Testis (tissue), 2 donors: ENCODE results near the gene TM9SF2.

Source experiments
- POLR2A ChIP-seq: fragments of 450-650 bp; IDR thresholded peaks from one replicate; pipeline ENCODE4 v1.6.1; 2017; ENCODE audit warnings: antibody characterized with exemption, mild to moderate bottlenecking, moderate library complexity
- TF ChIP-seq, protein P1 (sequence below), 3 experiments: fragments of 450-650 bp in 2 of 3; fragments of 200-600 bp in 1 of 3; sonication (generic) in 1 of 3; IDR thresholded peaks; one replicate each; pipeline ENCODE4 v1.5.1; 2016 to 2019; ENCODE audit warnings: antibody characterized with exemption in 3 of 3, mild to moderate bottlenecking in 2 of 3, moderate library complexity in 1 of 3

DNA sequence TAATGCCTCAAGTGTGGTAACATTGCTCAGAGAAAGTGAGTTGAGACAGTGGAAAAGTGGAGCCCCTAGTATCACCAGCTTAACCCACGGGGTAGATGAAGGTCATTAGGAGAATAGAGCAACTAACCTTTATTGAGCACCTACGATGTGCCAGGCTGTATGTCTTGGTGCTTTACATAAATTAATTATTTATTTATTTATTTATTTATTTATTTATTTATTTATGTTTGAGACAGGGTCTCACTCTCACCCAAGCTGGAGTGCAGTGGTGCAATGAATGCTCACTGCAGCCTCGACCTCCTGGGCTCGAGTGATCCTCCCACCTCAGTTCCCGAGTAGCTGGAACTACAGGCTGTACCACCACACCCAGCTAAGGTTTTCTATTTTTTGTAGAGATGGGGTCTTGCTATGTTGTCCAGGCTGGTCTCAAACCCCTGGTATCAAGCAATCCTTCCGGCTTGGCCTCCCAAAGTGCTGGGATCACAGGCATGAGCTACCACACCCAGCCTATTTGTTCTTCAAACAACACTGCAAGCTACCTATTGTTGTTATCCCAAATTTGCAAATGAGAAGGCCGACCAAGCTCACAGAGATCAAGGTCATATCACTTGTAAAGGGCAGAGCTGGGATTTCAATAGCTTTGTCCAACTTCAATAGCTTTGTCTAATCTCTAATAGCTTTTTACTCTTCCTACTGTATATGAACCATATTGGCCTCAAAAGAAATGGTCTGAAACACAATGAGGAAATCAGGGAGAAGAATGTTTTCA is 79.4 kb downstream of the TM9SF2 start:
- TF ChIP-seq, protein P1, sequence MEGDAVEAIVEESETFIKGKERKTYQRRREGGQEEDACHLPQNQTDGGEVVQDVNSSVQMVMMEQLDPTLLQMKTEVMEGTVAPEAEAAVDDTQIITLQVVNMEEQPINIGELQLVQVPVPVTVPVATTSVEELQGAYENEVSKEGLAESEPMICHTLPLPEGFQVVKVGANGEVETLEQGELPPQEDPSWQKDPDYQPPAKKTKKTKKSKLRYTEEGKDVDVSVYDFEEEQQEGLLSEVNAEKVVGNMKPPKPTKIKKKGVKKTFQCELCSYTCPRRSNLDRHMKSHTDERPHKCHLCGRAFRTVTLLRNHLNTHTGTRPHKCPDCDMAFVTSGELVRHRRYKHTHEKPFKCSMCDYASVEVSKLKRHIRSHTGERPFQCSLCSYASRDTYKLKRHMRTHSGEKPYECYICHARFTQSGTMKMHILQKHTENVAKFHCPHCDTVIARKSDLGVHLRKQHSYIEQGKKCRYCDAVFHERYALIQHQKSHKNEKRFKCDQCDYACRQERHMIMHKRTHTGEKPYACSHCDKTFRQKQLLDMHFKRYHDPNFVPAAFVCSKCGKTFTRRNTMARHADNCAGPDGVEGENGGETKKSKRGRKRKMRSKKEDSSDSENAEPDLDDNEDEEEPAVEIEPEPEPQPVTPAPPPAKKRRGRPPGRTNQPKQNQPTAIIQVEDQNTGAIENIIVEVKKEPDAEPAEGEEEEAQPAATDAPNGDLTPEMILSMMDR (IDR thresholded peaks at IDR 0.05), result no peak
- no peak for TF ChIP-seq POLR2A
